ENCODE data around the gene DTX1. TPM values are rescaled to one million over a fixed set of nuclear protein-coding genes. Genes with fewer than 3 reads are reported as not detected.

The DTX1 gene
- total and polyA plus RNA-seq, 4 donors = 2.1 to 33.2 (median 10.0) TPM

- Histone ChIP-seq H3K9me3 (ENCODE audit: control insufficient read depth in 4 of 4, low read length in 3 of 4) (no peaks in the 10 kb centered on the region), H3K4me1 (ENCODE audit: control insufficient read depth in 4 of 4, insufficient read depth in 4 of 4, low read length in 3 of 4) (peaks cover 0 to 4% (median 3%) of the 10 kb centered on the region in 4 donors), H3K27me3 (ENCODE audit: control insufficient read depth in 4 of 4, insufficient read depth in 4 of 4, low read length in 3 of 4) (peaks cover 0 to 5% (median 1%) of the 10 kb centered on the region in 4 donors), H3K9ac (ENCODE audit: low read depth in 1 of 2, low read length in 2 of 2) (no peak overlapping the region), H3K4me3 (ENCODE audit: low read depth in 1 of 3, low read length in 3 of 3) (no peak overlapping the region), H3K36me3 (ENCODE audit: control insufficient read depth in 4 of 4, insufficient read depth in 3 of 4, low read depth in 1 of 4, low read length in 3 of 4) (no peaks in the 10 kb centered on the region), H3K27ac (ENCODE audit: low read depth in 1 of 2, low read length in 2 of 2) (no peak overlapping the region)
- TF ChIP-seq HNF4G (IDR thresholded peaks at IDR 0.05) = no peak
- no peak for TF ChIP-seq FOXA2 (IDR thresholded peaks at IDR 0.05)
- no peak for TF ChIP-seq ZBTB33 (IDR thresholded peaks at IDR 0.05)
- no peak for TF ChIP-seq SP1 (IDR thresholded peaks at IDR 0.05)
- no peak for TF ChIP-seq TAF1 (conservative IDR thresholded peaks at IDR 0.05)
- TF ChIP-seq RAD21 (IDR thresholded peaks at IDR 0.05) = no peak
- no peak for TF ChIP-seq REST (IDR thresholded peaks at IDR 0.05)
- WGBS = 86% methylated on average over 12 of the region's 12 CpGs
- DNase-seq (ENCODE audit: low spot score) = no peak
Observed at GRCh38 chr12:113137861-113138783, 81.6 kb downstream of the DTX1 start.

DNA sequence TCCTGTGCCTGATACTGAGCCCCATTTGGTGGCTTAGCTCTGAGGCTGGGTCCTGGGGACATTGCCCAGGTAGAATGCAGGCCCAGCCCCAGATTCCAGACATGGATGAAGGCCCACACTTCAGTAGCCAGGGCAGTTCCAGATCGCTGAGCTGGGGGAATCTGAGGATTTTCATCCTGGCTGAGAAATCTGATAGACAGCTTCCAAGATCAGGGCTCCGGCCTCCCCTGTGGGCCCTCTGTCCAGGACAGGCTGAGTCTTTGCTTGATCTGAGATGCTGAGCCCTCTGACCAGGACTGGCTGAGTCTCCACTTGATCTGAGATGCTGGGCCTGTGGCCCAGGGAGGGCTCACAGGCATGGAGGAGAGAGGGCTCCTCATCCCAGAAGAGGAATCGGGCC lies 82.3 kb downstream of the DTX1 start:
- no peak for DNase-seq (ENCODE audit: low spot score)
- no peak overlapping the region for H3K9ac ChIP-seq (ENCODE audit: low read depth in 1 of 2, low read length in 2 of 2)
- no peaks in the 10 kb centered on the region for H3K36me3 ChIP-seq (ENCODE audit: control insufficient read depth in 4 of 4, insufficient read depth in 3 of 4, low read depth in 1 of 4, low read length in 3 of 4)
- peaks cover 0 to 4% (median 3%) of the 10 kb centered on the region in 4 donors for H3K4me1 ChIP-seq (ENCODE audit: control insufficient read depth in 4 of 4, insufficient read depth in 4 of 4, low read length in 3 of 4)
- 90% methylated on average over 3 of the region's 3 CpGs for WGBS
- no peak overlapping the region for H3K27ac ChIP-seq (ENCODE audit: low read depth in 1 of 2, low read length in 2 of 2)
- H3K4me3 ChIP-seq (ENCODE audit: low read depth in 1 of 3, low read length in 3 of 3) = no peak overlapping the region
- H3K9me3 ChIP-seq (ENCODE audit: control insufficient read depth in 4 of 4, low read length in 3 of 4) = no peaks in the 10 kb centered on the region
- H3K27me3 ChIP-seq (ENCODE audit: control insufficient read depth in 4 of 4, insufficient read depth in 4 of 4, low read length in 3 of 4) = peaks cover 0 to 5% (median 1%) of the 10 kb centered on the region in 4 donors
- TF ChIP-seq TAF1 (conservative IDR thresholded peaks at IDR 0.05) = no peak
- TF ChIP-seq EGR1 (IDR thresholded peaks at IDR 0.05; ENCODE audit: low read depth in 2 of 2) = no peak
- no peak for TF ChIP-seq FOXA1 (IDR thresholded peaks at IDR 0.05)
- no peak for TF ChIP-seq HNF4A (conservative IDR thresholded peaks at IDR 0.05)
- TF ChIP-seq REST (IDR thresholded peaks at IDR 0.05) = no peak
- no peak for TF ChIP-seq RXRA (IDR thresholded peaks at IDR 0.05)
- no peak for TF ChIP-seq SP1 (IDR thresholded peaks at IDR 0.05)
- TF ChIP-seq, protein P1, sequence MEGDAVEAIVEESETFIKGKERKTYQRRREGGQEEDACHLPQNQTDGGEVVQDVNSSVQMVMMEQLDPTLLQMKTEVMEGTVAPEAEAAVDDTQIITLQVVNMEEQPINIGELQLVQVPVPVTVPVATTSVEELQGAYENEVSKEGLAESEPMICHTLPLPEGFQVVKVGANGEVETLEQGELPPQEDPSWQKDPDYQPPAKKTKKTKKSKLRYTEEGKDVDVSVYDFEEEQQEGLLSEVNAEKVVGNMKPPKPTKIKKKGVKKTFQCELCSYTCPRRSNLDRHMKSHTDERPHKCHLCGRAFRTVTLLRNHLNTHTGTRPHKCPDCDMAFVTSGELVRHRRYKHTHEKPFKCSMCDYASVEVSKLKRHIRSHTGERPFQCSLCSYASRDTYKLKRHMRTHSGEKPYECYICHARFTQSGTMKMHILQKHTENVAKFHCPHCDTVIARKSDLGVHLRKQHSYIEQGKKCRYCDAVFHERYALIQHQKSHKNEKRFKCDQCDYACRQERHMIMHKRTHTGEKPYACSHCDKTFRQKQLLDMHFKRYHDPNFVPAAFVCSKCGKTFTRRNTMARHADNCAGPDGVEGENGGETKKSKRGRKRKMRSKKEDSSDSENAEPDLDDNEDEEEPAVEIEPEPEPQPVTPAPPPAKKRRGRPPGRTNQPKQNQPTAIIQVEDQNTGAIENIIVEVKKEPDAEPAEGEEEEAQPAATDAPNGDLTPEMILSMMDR (IDR thresholded peaks at IDR 0.05; ENCODE audit: low read depth, low read length, missing input control) = no peak
- TF ChIP-seq MAX (IDR thresholded peaks at IDR 0.05) = no peak
- TF ChIP-seq GABPA (IDR thresholded peaks at IDR 0.05 in 1 of 2, conservative IDR thresholded peaks at IDR 0.05 in 1 of 2) = no peak
- TF ChIP-seq, protein P2, sequence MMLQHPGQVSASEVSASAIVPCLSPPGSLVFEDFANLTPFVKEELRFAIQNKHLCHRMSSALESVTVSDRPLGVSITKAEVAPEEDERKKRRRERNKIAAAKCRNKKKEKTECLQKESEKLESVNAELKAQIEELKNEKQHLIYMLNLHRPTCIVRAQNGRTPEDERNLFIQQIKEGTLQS (IDR thresholded peaks at IDR 0.05) = no peak
- no peak for TF ChIP-seq RAD21 (IDR thresholded peaks at IDR 0.05)
- no peak for TF ChIP-seq HNF4G (IDR thresholded peaks at IDR 0.05)
- no peak for TF ChIP-seq YY1 (IDR thresholded peaks at IDR 0.05)
- TF ChIP-seq NR2F2 (IDR thresholded peaks at IDR 0.05) = no peak

Measured in liver (tissue), 9 donors.